GM18526 (cell line): ENCODE data around the gene PRTN3.

Experiments used
- POLR2A ChIP-seq: IDR thresholded peaks from 3 replicates; pipeline ENCODE4 v1.6.1; 2011; ENCODE audit not compliant: insufficient read length; ENCODE audit errors: extremely low read depth

PRTN3 gene, protein sequence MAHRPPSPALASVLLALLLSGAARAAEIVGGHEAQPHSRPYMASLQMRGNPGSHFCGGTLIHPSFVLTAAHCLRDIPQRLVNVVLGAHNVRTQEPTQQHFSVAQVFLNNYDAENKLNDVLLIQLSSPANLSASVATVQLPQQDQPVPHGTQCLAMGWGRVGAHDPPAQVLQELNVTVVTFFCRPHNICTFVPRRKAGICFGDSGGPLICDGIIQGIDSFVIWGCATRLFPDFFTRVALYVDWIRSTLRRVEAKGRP

DNA sequence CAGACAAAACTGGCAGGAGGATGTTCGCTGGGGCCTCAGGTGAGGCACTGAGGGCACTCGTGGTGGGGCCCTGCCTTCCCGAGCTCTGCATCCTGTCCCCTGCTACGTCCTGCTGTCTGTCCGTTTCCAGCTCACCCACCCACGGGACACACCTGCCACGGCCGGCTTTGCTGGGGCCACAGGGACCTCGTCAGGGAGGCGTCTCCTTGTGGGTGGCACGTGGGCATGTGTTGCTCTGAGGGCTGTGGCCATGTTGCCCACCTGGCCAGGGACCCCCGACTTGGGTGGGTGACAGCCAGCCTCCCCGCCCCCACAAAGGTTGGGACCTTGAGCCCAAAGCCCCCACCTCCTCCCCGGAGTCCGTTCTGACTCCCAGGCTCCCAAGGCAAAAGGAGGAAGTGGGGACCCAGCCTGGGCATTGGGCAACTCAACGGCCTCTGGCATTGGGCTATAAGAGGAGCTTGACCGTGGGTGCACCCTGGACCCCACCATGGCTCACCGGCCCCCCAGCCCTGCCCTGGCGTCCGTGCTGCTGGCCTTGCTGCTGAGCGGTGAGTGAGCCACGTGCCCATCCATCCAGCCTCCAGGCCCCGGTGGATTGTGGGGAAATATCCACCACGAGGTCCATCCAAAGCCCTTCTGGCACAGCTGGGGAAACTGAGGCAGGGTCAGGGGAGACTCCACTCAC lies at the start of gene PRTN3:
Gene PRTN3 (plus strand): TSS at position 481 of the 688 bp plus-strand sequence. CDS start 10 bp downstream, at position 491.
- TF ChIP-seq POLR2A, result no peak

DNA sequence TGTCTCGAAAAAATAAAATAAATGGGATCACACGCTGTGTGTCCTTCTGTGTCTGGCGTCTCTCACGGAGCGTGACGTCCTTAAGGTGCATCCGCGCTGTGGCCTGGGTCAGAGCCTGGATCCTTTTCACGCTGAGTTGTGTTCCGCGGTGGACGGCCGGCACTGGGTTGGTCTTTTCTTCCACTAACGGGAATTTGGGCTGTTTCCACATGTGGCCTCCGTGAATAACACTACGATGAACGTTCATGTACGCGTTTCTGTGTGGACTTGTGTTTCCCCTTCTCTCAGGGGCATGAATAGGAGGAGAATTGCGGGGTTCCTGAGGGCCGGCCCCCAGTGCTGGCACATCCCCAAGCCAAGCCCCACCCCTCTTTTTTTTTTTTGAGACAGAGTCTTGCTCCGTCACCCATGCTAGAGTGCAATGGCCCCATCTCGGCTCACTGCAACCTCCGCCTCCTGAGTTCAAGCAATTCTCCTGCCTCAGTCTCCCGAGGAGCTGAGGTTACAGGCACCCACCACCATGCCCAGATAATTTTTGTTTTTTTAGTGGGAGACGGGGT lies 49.7 kb upstream of the PRTN3 start:
- TF ChIP-seq POLR2A, result no peak

DNA sequence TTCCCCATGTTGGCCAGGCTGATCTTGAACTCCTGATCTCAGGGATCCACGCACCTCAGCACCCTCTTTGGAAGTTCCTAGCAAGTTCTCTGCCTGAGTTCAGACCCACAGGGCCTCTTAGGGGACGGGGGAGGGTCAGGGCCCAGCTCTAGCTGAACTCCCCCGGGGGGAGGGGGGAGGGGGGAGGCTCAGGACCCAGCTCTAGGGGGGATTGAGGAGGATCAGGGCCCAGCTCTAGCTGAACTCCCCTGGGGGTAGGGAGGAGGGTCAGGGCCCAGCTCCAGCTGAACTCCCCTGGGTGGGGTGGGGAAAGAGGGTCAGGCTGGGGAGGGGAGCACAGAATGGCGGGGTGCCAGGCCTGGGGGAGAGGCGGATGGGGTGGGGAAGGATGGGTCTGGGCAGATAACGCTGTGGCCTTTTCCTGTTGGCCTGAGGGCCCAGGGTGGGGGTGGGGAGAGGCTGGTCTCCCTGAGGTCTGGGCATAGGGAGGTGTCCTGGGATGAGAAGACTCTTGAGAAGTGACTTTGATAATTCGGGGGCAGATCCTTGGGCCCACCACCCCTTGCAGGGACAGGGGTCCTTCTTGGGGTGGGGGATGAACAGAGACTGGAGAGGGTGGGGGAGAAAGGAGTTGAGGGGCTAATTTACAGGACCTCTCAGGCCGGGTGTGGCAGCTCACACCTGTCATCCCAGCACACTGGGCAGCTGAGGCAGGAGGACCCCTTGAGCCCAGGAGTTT lies 49.1 kb upstream of the PRTN3 start:
- no peak for TF ChIP-seq POLR2A

DNA sequence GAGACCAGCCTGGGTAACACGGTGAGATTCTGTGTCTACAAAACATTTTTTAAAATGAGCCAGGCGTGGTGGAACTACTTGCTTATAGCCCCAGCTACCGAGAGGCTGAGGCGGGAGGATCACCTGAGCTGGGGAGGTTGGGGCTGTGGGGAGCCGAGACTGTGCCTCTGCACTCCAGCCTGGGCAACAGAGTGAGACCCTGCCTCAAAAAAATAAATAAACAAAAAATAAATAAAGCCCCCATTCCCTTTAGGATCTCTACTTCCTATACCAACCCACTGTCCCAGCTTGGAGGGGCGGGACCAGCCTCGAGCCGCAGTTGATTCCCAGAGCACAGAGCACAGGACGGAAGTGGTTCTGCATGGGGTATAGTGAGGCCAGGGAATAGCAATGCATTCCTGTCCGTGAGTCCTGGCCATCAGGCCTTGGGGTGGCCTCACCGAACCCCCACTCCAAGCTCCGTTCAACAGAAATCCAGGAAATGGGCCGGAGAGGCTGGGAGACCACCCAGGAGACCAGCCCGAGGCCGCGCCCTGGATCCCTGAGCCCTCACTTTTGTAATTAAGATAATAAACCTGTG lies 48.4 kb upstream of the PRTN3 start:
- no peak for TF ChIP-seq POLR2A

DNA sequence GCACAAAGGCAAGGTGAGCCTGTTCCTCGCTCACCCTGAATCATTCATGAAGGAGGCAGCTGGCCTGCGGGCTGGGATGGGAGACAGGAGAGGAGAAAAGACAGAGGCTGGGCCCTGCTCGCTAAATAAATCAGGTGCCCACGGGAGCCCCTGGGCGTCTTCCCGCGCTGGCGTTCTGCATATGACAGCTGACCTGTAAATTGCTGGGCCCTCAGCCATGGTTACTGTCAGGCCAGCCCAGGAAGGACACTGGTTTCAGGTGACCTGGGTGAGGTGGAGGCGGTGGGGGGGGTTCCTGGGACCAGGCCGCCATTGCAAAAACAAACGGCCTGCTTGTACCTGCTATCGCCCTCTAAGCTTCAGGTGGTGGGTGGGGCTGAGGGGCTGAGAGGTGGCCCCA lies 47.0 kb upstream of the PRTN3 start:
- no peak for TF ChIP-seq POLR2A

DNA sequence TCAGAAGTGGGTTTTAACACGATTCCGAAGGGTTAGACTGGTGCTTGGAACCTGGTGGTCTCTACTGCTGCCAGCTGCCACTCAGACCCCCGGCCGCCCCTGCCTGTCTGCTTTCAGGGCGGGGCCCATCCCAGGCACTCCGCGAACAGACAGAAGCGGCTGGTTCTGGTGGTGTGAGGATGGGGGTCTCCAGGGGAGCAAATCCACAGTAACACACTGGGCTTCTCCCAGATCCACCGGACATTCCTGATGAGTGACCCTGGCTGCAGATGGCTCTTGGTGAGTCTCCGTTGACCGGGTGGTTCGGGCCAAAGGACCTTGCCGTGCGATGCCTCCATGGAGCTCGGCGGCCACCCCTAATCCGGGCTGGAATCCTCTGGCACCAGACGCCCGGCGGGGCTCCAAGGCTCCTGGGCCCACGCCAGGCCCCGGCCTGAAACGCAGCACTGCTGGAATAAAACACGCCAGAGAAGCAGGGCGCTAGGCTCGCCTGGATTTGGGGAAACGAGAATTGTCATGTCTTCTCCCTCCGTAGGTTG lies 45.7 kb upstream of the PRTN3 start:
- TF ChIP-seq POLR2A, result no peak

DNA sequence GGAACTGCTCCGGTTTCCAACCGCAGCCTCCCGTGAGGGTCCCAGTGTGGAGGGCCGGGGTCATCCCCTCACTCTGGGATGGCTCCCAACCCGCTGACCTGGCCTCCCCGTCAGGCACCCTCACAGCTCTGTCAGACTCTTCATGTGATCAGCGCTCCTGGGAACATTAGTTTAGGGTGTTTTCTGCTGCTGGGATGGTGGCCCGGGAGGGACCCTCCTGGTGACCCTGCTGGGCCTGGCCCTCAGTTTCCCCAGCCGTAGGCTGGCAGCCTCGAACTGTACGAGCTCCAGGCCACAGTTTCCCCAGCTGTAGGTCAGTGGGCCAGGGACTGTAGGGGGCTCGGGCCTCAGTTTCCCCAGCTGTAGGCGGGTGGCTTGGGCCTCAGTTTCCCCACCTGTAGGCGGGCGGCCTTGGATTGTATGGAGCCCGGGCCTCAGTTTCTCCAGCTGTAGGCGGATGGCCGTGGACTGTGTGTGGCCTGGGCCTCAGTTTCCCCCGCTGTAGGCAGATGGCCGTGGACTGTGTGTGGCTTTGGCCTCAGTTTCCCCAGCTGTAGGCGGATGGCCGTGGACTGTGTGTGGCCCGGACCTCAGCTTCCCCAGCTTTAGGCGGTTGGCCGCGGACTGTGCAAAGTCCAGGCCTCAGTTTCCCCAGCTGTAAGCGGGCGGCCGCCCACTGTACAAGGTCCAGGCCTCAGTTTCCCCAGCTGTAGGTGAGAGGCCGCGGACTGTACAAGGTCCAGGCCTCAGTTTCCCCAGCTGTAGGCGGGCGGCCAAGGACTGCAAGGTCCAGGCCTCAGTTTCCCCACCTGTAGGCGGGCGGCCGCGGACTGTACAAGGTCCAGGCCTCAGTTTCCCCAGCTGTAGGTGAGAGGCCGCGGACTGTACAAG lies 44.9 kb upstream of the PRTN3 start:
- no peak for TF ChIP-seq POLR2A

DNA sequence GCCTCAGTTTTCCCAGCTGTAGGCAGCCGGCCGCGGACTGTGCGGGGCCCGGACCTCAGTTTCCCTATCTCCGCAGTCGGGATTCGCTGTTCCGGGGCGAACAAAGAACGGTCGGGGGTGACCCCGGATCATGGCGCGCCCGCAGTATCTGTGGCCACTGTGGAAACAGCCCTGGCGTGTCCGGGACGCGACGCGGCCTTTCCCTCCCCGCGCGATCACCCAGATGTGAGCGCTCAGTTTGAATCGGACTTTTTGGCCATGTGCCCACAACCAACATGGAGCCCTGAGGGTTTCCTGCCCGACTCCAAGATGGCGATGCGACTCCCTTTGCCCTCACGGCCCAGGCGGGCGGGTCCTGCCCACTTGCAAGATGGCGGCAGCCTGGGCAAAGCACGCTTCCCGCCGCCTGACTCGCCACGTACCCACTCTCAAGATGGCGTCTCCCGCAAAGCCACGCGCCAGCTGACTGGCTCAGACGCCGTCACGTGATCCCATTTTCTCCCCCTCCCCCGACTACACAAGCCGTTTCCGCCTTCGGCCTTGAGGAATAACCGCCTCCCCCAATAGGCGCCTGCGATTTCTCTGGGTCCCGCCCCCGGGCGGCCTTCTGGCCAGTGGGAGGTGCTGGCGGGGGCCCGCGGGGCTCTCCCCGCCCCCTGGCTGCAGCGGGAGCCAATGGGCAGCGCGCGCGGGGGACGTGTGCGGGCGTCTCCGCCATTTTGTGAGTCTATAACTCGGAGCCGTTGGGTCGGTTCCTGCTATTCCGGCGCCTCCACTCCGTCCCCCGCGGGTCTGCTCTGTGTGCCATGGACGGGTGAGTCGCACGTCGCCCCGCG lies 43.9 kb upstream of the PRTN3 start, which contains the start of gene PTBP1:
Gene PTBP1 (plus strand): TSS at position 761 of the 836 bp plus-strand sequence. CDS start 46 bp downstream, at position 807.
- TF ChIP-seq POLR2A, result peak; percentile 96

DNA sequence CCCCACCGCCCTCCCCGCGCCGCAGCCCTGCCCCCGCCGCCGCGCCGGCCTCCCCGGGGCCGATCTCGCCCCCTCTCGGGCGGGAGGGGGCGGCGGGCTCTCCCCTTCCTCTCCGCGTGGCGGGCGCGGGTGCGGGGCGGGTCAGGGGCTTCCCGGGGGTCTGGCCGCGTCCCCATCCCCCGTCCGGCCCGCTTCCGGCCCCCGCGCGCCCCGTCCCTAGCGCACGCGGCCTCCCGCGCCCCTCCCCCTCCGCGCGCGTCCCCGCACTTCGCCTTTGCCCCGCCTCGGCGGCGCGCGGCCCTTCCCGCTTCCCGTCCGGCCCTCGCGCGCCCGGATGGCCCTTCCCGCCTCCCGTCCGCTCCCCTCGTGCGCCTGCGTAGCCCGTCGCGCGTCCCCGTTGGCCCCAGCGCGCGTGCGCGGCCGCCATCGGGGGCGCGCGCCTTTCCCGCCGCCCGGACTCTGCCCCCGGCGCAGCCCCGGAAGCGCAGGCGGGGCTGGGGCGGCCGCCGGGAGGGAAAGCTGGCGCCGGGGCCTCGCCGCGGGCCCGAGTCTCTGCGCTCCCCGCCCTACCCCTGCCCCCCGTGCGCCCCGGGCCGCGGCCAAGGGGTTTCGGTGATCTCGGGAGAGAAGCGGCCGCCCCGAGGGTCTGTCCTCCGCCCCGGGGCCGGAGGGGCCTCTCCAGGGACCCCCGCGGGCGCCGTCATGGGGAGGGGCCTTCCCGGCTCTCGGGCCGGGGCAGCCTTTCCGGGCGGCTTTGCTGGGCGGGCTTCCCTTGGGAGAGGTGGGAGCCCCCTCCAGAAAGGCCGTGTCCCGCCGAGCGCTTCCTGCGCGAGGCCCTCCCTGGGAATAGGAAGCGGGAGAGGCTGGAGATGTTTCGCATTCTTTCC lies 43.0 kb upstream of the PRTN3 start:
- TF ChIP-seq POLR2A, result no peak

DNA sequence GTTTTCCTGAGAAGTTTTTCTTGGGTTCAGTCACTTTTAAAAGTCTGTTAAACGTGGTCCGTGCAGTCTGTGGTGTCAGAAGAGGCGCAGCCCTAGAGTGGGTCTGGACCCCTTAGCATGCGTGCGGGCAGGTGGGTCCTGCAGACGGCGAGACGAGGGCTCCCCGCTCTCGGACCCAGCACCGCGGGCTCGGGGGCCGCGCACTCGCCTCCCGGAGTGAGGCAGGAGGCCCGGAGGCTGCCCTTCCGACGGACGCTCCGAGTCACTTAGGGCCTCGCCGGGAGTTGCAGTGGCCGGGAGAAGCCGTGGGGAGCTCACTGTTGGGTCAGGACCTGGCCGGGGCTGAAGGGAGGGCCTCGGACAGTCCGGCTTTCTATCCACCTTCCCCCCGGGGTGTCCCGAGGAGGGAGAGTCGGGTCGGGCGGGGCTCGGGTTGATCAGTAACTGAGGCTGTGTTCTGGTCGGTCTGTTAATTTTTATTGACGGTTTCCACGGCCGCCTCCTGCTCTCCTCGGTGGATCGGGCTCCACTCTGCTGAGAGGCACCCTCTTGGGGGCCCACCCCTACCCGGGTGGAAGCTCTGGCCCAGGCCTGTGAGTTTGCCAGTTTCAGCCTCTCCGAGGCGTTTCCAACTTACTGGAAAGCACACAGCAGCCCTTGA lies 42.3 kb upstream of the PRTN3 start:
- peak; percentile 20 for TF ChIP-seq POLR2A

DNA sequence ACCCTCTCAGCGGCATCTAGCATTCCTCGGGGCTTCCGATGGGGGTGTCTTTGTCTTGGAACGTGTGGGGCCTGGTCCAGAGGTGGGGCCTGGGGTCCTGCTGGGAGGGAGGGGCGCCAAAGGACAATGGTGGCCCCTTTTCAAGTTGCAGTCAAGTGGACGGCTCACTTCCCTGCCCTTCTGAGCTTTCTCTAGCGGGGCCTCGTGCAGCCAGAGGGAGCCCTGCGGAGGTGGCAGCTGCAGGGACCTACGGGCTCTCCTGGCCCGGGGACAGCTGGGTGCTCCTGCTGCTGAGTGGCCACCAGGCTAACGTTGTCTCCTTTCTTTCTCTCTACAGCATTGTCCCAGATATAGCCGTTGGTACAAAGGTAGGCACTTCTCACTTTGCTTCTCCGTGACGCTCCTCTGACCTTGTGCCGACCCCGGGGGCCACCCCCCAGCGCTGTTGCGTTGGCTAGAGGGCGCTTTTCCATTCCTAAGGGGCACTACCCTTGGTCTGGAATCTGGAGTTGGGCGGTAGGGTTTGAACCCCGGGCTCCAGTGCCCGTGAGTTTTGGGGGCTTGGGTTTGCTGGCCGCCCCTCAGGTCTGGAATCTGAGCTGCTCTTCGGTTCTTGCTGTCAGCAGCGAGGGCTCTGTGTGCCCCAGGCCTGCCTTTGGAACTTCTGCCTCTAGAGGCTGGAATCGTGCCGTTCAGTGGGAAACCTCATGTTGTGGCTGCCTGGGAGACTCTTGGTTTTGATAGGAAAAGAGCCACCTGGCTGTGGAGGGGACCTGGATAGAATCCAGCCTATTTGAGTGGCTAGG lies 41.5 kb upstream of the PRTN3 start:
- TF ChIP-seq POLR2A, result no peak
